Gastroesophageal sphincter (tissue), 4 donors: Measurements from ENCODE around the gene RABGGTA. TPM values are rescaled to one million over a fixed set of nuclear protein-coding genes. Genes with fewer than 3 reads are reported as not detected.
A peak's percentile ranks its signal among the peaks of the same experiment; 100 is the strongest.

Experiments used
- ATAC-seq: fragments of 150-250 bp; one replicate; pipeline ENCODE4 v1.9.1; 2016; ENCODE audit warnings: mild to moderate bottlenecking, moderate library complexity
- H3K27ac ChIP-seq, 4 donors: fragments of 200-600 bp; sonication (generic) in 3 of 4; 1 replicate in 3 of 4; 2 replicates in 1 of 4; pipeline ENCODE4 v1.5.1; 2016 to 2019
- H3K27me3 ChIP-seq: fragments of 200-600 bp; sonication (generic); one replicate; pipeline ENCODE4 v1.5.1; 2019
- H3K36me3 ChIP-seq, 2 donors: fragments of 200-600 bp; sonication (generic); one replicate each; pipeline ENCODE4 v1.5.1; 2019; ENCODE audit warnings: control low read depth in 1 of 2
- H3K4me1 ChIP-seq, 3 donors: fragments of 200-600 bp; sonication (generic); 1 replicate in 2 of 3; 2 replicates in 1 of 3; pipeline ENCODE4 v1.5.1; 2016 to 2019; ENCODE audit warnings: control low read depth in 2 of 3
- H3K4me3 ChIP-seq, 2 donors: fragments of 200-600 bp; sonication (generic); one replicate each; pipeline ENCODE4 v1.5.1; 2019; ENCODE audit warnings: mild to moderate bottlenecking in 1 of 2, moderate library complexity in 1 of 2
- H3K9me3 ChIP-seq, 3 donors: fragments of 200-600 bp; sonication (generic); one replicate each; pipeline ENCODE4 v1.5.1; 2017 to 2019; ENCODE audit warnings: control low read depth in 2 of 3
- EP300 ChIP-seq: sonication (generic); formaldehyde crosslinking; IDR thresholded peaks from one replicate; pipeline ENCODE4 v1.6.1; 2017; ENCODE audit warnings: antibody characterized with exemption, mild to moderate bottlenecking
- POLR2A ChIP-seq, 2 donors: fragments of 450-650 bp; IDR thresholded peaks; one replicate each; pipeline ENCODE4 v1.6.1; 2017; ENCODE audit warnings: antibody characterized with exemption in 2 of 2, mild to moderate bottlenecking in 2 of 2, moderate library complexity in 1 of 2
- POLR2AphosphoS5 ChIP-seq: sonication (generic); formaldehyde crosslinking; IDR thresholded peaks from one replicate; pipeline ENCODE4 v1.6.1; 2017; ENCODE audit warnings: antibody characterized with exemption
- WGBS, 2 donors: methylation state at CpG; one replicate each; pipeline ENCODE4 v1.1.5; 2018; ENCODE audit warnings: low coverage in 1 of 2; 5-methylcytosine and 5-hydroxymethylcytosine counted together
- total RNA-seq, 4 donors: library from RNA; depleted of rRNA; stranded (reverse); fragments of >200 nt; gene quantifications; one replicate each; pipeline ENCODE4 v1.1.0, GENCODE V29; 2016
- TF ChIP-seq, protein P1 (sequence below), 4 experiments: fragments of 200-600 bp in 2 of 4; fragments of 450-650 bp in 2 of 4; sonication (generic) in 1 of 4; IDR thresholded peaks; one replicate each; pipeline ENCODE4 v1.5.1; 2017 to 2019; ENCODE audit warnings: antibody characterized with exemption in 4 of 4, mild to moderate bottlenecking in 2 of 4, moderate library complexity in 2 of 4

The RABGGTA gene
- total RNA-seq, 4 donors from 2014 or later: 12.9 to 27.6 (median 16.5) TPM

DNA sequence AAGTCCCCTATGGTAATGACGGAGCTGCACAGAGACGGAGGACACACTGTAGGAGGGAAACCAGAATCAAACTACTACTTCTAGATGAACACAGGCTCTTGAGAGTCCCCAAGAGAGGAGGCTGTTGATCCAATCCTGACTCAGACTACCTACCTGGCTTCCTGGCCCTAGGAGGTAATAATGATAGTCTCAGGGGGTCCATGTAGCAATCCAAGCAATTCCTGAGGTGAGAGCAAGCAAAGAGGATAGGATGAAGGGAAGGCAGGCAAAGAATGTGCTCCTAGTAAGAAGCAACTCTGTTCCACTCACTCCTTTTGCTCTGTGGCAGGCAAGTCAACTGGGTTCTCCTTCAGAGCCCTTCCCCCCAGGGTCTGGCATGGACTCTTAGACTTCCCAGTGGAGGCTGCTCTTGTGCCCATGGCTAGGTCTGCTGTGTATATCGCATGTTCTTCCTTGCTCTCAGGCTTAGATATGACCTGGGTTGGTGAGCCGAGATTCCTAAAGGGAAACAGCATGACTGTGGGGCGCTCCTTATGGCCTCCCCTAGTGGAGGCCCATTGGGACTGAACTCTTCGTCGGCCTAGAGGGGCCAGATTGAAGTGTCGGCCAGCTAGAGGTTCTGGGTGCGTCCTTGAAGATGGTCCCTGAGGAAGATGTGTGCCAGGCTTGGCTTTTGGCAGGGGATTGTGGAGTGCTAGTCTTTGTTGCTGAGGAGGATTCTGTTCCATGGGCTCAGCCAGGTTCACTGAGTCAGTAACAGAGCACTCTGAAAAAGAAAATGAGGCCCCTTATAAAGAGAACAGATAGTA is 31.1 kb downstream of the RABGGTA start:
- WGBS, 2 donors: 87% methylated on average over 4 of the region's 9 CpGs; no CpG with 5 or more reads in 1 of the 2 donors
- ATAC-seq: no peak
- Histone ChIP-seq H3K27me3 (no peaks in the 10 kb centered on the region), H3K36me3 (peaks cover 0 to 60% of the 10 kb centered on the region in 2 donors), H3K27ac (peak overlapping the region in 3 of 4 donors; percentile 89 to 99 (median 99)), H3K9me3 (no peaks in the 10 kb centered on the region), H3K4me1 (peaks cover 2 to 60% (median 29%) of the 10 kb centered on the region in 3 donors), H3K4me3 (no peak overlapping the region)
- TF ChIP-seq POLR2A (IDR thresholded peaks at IDR 0.05) (no peak), POLR2AphosphoS5 (no peak)

DNA sequence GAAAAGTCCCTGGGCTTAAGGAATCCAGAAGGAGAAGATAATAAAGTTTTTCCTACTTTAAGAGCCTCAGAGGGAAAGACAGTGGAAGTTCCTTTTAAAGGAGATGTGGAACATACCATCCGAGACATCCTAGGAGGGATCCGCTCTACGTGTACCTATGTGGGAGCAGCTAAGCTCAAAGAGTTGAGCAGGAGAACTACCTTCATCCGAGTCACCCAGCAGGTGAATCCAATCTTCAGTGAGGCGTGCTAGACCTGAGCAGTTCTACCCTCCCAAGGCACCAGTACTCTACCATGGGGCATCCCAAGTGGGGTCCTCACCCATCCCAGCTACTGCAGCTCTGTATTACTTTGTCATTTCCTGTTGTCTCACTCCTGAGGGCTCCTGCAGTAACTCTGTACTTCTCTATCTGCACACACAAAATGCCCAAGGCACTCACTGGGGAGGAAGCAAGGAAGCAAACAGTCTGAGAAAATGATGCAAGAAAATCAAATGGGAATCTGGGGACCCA is 32.8 kb downstream of the RABGGTA start:
- H3K27ac ChIP-seq: peak overlapping the region in 1 of 4 donors; percentile 11
- H3K9me3 ChIP-seq: no peaks in the 10 kb centered on the region
- peaks cover 0 to 60% of the 10 kb centered on the region in 2 donors for H3K36me3 ChIP-seq
- TF ChIP-seq, protein P1, sequence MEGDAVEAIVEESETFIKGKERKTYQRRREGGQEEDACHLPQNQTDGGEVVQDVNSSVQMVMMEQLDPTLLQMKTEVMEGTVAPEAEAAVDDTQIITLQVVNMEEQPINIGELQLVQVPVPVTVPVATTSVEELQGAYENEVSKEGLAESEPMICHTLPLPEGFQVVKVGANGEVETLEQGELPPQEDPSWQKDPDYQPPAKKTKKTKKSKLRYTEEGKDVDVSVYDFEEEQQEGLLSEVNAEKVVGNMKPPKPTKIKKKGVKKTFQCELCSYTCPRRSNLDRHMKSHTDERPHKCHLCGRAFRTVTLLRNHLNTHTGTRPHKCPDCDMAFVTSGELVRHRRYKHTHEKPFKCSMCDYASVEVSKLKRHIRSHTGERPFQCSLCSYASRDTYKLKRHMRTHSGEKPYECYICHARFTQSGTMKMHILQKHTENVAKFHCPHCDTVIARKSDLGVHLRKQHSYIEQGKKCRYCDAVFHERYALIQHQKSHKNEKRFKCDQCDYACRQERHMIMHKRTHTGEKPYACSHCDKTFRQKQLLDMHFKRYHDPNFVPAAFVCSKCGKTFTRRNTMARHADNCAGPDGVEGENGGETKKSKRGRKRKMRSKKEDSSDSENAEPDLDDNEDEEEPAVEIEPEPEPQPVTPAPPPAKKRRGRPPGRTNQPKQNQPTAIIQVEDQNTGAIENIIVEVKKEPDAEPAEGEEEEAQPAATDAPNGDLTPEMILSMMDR (IDR thresholded peaks at IDR 0.05): no peak
- TF ChIP-seq POLR2A (IDR thresholded peaks at IDR 0.05): peak in 1 of 2 donors; percentile 7
- H3K27me3 ChIP-seq: no peaks in the 10 kb centered on the region
- no peak overlapping the region for H3K4me3 ChIP-seq
- WGBS, 2 donors: 78 to 84% methylated on average over 4 to 5 of the region's 5 CpGs
- H3K4me1 ChIP-seq: peaks cover 3 to 74% (median 37%) of the 10 kb centered on the region in 3 donors
- no peak for ATAC-seq

DNA sequence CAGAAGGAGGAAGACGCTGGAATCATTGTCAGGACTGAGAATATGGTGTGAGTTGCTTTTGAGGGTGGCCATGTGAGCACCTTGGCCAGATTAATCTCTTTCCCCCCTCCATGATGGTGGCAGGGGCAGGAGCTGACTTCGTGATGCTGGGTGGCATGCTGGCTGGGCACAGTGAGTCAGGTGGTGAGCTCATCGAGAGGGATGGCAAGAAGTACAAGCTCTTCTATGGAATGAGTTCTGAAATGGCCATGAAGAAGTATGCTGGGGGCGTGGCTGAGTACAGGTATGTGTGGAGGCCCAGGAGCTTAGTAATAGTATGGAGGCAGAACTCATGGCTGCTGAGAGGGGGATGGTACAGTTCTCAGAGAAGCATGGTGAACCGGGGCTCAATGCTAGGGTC is 33.3 kb downstream of the RABGGTA start:
- Histone ChIP-seq H3K9me3 (no peaks in the 10 kb centered on the region), H3K27me3 (no peaks in the 10 kb centered on the region), H3K4me1 (peaks cover 6 to 74% (median 39%) of the 10 kb centered on the region in 3 donors), H3K4me3 (no peak overlapping the region), H3K36me3 (peaks cover 0 to 60% of the 10 kb centered on the region in 2 donors), H3K27ac (no peak overlapping the region)
- TF ChIP-seq, protein P1 (IDR thresholded peaks at IDR 0.05): no peak
- TF ChIP-seq POLR2A (IDR thresholded peaks at IDR 0.05): no peak
- TF ChIP-seq POLR2AphosphoS5: no peak
- no peak for TF ChIP-seq EP300
- ATAC-seq: no peak
- WGBS, 2 donors: 74 to 77% methylated on average over 3 to 4 of the region's 5 CpGs

DNA sequence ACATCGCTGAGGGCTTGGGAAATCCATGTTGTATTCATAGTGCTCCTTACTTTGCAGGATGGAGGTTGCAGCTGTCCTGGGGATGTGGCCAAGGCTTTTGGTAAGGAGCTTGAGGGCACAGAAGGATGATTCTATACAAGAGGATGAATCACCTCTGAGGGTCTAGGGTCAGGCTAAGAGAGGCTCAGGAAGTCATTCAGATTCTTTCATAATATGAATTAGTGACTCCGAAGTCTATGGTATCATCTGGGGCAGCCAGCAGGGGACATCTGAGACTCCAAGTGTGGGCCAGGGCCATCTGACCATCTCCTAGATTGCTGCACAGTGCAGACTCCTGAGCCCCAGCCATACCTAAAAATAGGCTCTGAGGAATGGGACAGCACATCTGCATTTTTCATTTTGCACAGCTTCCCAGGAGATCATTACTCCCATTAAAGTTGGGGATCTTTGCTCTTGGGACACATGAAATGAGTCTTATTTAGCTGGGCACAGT is 33.9 kb downstream of the RABGGTA start:
- 80% methylated on average over 1 of the region's 2 CpGs; no CpG with 5 or more reads in 1 of the 2 donors for WGBS, 2 donors
- Histone ChIP-seq H3K9me3 (no peaks in the 10 kb centered on the region), H3K4me3 (no peak overlapping the region), H3K27me3 (no peaks in the 10 kb centered on the region), H3K27ac (peak overlapping the region in 1 of 4 donors; percentile 18), H3K4me1 (peaks cover 6 to 74% (median 40%) of the 10 kb centered on the region in 3 donors), H3K36me3 (peaks cover 0 to 60% of the 10 kb centered on the region in 2 donors)
- no peak for TF ChIP-seq EP300
- TF ChIP-seq, protein P1 (IDR thresholded peaks at IDR 0.05): no peak
- ATAC-seq: no peak

DNA sequence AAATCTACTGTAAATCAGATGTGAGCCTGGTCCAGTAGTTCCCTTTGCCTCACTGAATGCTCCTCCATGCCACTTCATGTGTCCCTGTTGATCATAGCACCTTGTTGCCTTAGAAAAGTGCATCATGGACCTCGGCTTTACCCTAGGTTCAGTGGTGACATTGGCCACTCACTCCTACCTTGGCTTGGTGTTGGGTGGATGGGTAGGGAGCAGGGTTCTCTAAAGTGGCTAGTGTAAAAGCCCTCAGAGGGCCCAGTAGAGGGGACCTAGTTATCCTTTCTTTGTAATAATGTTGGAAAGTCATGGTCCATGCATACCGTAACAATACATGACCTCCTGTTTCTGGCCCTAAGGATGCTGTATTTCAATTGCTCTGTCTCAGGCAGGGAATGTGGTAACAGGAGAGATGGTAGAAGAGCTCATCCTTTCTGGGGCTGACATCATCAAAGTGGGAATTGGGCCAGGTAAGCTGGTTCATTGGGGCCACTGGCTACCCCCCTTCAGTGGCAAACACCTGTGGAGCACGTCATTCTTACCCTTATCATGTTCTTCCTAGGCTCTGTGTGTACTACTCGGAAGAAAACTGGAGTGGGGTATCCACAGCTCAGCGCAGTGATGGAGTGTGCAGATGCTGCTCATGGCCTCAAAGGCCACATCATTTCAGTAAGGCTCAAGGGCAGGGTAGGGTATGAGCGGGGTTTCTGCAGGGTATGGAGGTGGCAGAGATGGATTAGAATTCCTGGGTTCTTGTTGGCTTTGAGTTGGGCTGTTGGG is 34.5 kb downstream of the RABGGTA start:
- ATAC-seq: no peak
- Histone ChIP-seq H3K27me3 (no peaks in the 10 kb centered on the region), H3K4me3 (no peak overlapping the region), H3K36me3 (peaks cover 0 to 60% of the 10 kb centered on the region in 2 donors), H3K27ac (peak overlapping the region in 1 of 4 donors; percentile 18), H3K4me1 (peaks cover 6 to 74% (median 40%) of the 10 kb centered on the region in 3 donors), H3K9me3 (no peaks in the 10 kb centered on the region)
- TF ChIP-seq POLR2AphosphoS5: no peak
- no peak for TF ChIP-seq EP300
- TF ChIP-seq, protein P1 (IDR thresholded peaks at IDR 0.05): no peak
- TF ChIP-seq POLR2A (IDR thresholded peaks at IDR 0.05): no peak
- WGBS, 2 donors: 94 to 100% methylated on average over 1 to 2 of the region's 6 CpGs
